NCI-H2171 (cell line): ENCODE data around the gene SIPA1L2.

Experiments used
- DNase-seq: peaks from one replicate; lab custom pipeline; 2025; lab: John Stamatoyannopoulos, UW

The SIPA1L2 gene

GRCh38 chr1:232589111-232589811, 40.7 kb downstream of the SIPA1L2 start:
- no peak for DNase-seq

GRCh38 chr1:232587141-232588008, 42.6 kb downstream of the SIPA1L2 start:
- no peak for DNase-seq

GRCh38 chr1:232586679-232587078, 43.3 kb downstream of the SIPA1L2 start:
- DNase-seq = no peak

- no peak for DNase-seq
Measured at GRCh38 chr1:232585486-232585885, 44.4 kb downstream of the SIPA1L2 start.

- DNase-seq = no peak
Measured at GRCh38 chr1:232581932-232582331, 48.0 kb downstream of the SIPA1L2 start.
